ENCODE measurements around the gene MFSD6.

- TF ChIP-seq SMC3 (IDR thresholded peaks at IDR 0.05; ENCODE audit: low read depth, low read length) (no peak), CHD2 (IDR thresholded peaks at IDR 0.05; ENCODE audit: low read length, partially characterized antibody) (no peak), MEF2A (IDR thresholded peaks at IDR 0.05; ENCODE audit: borderline replicate concordance, low read depth) (no peak), EP300 (IDR thresholded peaks at IDR 0.05; ENCODE audit: borderline replicate concordance in 1 of 2, low read depth in 1 of 2, low read length in 1 of 2) (no peak), NFIC (IDR thresholded peaks at IDR 0.05; ENCODE audit: borderline replicate concordance) (no peak), TEAD4 (IDR thresholded peaks at IDR 0.05; ENCODE audit: borderline replicate concordance, insufficient read depth) (no peak), CTCF (IDR thresholded peaks at IDR 0.05) (no peak), MAX (IDR thresholded peaks at IDR 0.05; ENCODE audit: low read depth) (no peak), RFX5 (IDR thresholded peaks at IDR 0.05; ENCODE audit: low read length) (no peak), YY1 (IDR thresholded peaks at IDR 0.05; ENCODE audit: low read depth) (no peak), PBX3 (IDR thresholded peaks at IDR 0.05) (no peak), JUND (IDR thresholded peaks at IDR 0.05) (no peak), POLR2AphosphoS5 (IDR thresholded peaks at IDR 0.05; ENCODE audit: low read depth, low read length) (no peak), GABPA (IDR thresholded peaks at IDR 0.05; ENCODE audit: low read depth) (no peak)
These were observed 41.9 kb upstream of the MFSD6 start for GRCh38 chr2:190366248-190366753.
